GM10248 (cell line): ENCODE measurements around the gene GRAMD4.

ENCODE experiments used
- CTCF ChIA-PET: fragments of 300-600 bp; sonication (Branson Sonifier 250); formaldehyde crosslinking; extraction: SDS; loops from one replicate; lab custom pipeline; 2021; ENCODE audit warnings: antibody characterized with exemption; lab: Yijun Ruan, JAX
- POLR2A ChIA-PET: fragments of 350-650 bp; sonication (Branson Sonifier 250); formaldehyde crosslinking; extraction: SDS; loops from one replicate; lab custom pipeline; 2020; ENCODE audit warnings: antibody characterized with exemption; lab: Yijun Ruan, JAX
- DNase-seq: peaks from one replicate; pipeline ENCODE4 v3.0.0; 2012; ENCODE audit errors: extremely low spot score
- TF ChIP-seq, protein P1 (sequence below): IDR thresholded peaks from 2 replicates; pipeline ENCODE4 v1.5.1; 2012; ENCODE audit warnings: mild to moderate bottlenecking, low read depth; ENCODE audit errors: extremely low read depth, missing control alignments, control extremely low read depth

The GRAMD4 gene

DNA sequence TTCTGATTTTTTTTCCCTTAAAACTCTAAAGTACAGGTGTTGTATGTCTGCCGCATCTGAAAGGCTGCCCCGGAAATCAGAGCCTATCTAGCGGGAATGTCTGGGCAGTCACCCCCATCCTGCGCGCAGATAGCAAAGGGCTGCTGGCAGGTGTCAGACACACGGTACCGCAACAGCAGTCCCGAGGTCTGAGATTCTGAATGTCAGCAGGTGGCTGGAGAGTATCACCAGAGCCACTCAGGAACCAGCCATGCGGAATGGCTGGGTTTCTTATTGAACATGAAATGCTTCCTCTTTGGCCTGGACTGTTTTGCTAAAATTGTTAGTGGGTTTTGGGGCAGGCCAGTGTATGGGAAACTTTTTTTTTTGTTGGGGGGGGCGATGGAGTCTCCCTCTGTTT is 64.5 kb downstream of the GRAMD4 start:
- DNase-seq, result peak; percentile 82
- POLR2A ChIA-PET, result no interaction called here
- TF ChIP-seq, protein P1, sequence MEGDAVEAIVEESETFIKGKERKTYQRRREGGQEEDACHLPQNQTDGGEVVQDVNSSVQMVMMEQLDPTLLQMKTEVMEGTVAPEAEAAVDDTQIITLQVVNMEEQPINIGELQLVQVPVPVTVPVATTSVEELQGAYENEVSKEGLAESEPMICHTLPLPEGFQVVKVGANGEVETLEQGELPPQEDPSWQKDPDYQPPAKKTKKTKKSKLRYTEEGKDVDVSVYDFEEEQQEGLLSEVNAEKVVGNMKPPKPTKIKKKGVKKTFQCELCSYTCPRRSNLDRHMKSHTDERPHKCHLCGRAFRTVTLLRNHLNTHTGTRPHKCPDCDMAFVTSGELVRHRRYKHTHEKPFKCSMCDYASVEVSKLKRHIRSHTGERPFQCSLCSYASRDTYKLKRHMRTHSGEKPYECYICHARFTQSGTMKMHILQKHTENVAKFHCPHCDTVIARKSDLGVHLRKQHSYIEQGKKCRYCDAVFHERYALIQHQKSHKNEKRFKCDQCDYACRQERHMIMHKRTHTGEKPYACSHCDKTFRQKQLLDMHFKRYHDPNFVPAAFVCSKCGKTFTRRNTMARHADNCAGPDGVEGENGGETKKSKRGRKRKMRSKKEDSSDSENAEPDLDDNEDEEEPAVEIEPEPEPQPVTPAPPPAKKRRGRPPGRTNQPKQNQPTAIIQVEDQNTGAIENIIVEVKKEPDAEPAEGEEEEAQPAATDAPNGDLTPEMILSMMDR, result no peak
- CTCF ChIA-PET, result interaction anchor here (1.2 kb wide), 1 partner anchor 74 kb away, joined by 3 read pairs; no protein-coding TSS in a partner anchor

GRCh38 chr22:46686221-46687047 is 66.2 kb downstream of the GRAMD4 start:
- no peak for DNase-seq
- ChIA-PET POLR2A (no interaction called here), CTCF (no interaction called here)
- TF ChIP-seq, protein P1, result no peak

- no peak for DNase-seq
- POLR2A ChIA-PET, result no interaction called here
- TF ChIP-seq, protein P1, result no peak
- CTCF ChIA-PET, result interaction anchor here (1.6 kb wide), 1 partner anchor 124 kb away, joined by 3 read pairs; no protein-coding TSS in a partner anchor
Measured at GRCh38 chr22:46687048-46687444, 66.9 kb downstream of the GRAMD4 start.

DNA sequence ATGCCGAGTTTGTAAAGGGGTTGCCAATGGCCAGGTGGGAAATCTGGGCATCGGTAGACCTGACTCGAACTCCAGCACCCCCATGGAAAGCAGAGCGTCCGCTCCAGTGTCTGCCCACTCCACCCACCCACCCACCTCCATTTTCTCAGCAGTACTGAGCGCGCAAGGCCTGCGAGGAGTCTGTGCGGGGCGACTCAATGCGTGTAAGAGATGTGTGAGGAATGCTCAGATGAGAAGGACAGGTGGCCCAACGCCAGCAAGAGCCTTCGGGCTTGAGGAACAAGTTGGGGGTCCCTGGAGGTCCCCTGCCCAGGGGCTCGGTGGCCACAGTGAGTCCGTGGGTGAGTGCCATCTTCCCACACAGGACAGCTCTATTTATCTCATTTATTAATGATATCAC is 67.3 kb downstream of the GRAMD4 start:
- DNase-seq, result no peak
- ChIA-PET POLR2A (no interaction called here), CTCF (interaction anchor here (1.6 kb wide), 1 partner anchor 124 kb away, joined by 3 read pairs; no protein-coding TSS in a partner anchor)
- TF ChIP-seq, protein P1, result no peak

DNA sequence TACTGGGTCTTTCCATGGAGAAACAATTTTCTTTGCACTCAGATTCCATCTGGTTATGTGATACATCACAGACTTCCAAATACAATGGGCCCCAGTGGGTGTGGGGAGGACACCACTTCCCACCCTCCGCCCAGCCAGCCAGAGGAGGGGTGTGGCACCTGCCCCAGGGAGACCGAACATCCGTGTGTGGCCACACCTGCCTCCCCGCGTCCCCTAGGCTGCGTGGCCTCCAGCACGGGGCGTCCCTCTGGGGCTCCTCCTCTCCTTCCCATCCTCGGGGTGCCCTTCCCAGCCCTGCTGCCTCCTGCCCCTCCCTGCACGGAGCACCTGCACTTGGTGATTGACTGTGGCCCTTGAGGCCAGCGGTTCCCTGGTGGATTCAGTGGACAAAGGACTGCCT is 68.8 kb downstream of the GRAMD4 start:
- no peak for DNase-seq
- ChIA-PET POLR2A (no interaction called here), CTCF (no interaction called here)
- TF ChIP-seq, protein P1, result no peak

- TF ChIP-seq, protein P1, result no peak
- POLR2A ChIA-PET, result no interaction called here
- no peak for DNase-seq
- CTCF ChIA-PET, result interaction anchor here (0.7 kb wide), 1 partner anchor 114 kb away, joined by 3 read pairs; no protein-coding TSS in a partner anchor
Measured at GRCh38 chr22:46690146-46690545, 70.0 kb downstream of the GRAMD4 start.
